Measurements from ENCODE around the gene MAP7.

Gene MAP7

GRCh38 chr6:136563386-136564152 lies 13.3 kb upstream of the MAP7 start:
- DNase-seq, result no peak

- DNase-seq, result no peak
These were observed 12.0 kb upstream of the MAP7 start for GRCh38 chr6:136562211-136562610.

DNA sequence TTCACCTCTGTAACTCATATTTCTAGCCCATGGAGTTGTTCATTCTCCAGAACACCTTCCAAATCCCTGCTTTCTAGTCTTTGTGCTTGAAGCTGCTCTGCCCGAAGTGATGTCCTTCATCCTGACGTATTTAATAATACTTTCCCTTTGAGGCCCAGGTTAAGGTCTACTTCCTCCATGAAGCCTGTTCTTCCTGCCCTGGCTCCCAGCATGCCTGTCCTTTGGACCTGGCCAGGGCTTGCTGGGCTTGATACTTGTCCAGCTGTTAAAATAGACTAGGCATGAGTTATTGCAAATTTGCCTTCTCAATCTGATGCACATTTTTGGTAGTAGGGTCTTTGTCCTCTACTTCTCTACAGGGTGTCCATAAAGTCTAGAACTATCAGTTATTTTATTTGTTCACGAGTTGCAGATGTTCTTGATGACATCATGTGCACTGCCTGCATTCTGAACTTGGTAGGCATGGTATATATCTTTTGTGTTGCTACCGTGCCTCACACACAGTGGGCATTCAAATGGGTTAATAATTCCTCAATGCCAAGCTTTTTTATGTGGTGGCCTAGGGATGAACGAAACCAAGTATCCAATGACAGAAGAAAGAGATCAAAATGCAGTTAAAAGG lies 3.1 kb upstream of the MAP7 start:
- DNase-seq, result no peak

GRCh38 chr6:136552054-136552453 lies 1.8 kb upstream of the MAP7 start:
- no peak for DNase-seq

DNA sequence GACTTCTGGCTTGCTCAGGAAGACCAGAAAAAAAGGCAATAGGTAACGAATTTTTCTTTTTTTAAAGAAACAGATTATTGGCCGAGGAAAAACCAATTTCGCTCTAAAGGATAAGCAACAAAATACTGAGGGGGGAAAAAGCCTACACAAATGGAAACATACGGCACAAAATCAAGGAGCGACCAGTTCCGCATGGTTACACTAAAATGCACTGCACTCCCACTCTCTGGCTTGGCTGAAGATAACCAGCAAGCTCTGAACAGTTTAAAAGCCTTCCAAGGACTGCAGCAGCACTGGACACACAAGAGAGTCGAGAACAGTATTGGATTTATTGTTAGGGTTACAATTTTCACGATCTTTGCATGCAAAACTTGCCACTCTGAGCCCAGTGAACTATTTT lies 881 bp upstream of the MAP7 start:
- no peak for DNase-seq

- peak in 1 of 2 donors; percentile 3 for DNase-seq
These were observed 235 bp downstream of the MAP7 start for GRCh38 chr6:136550045-136550329.

GRCh38 chr6:136549300-136550044 lies 750 bp downstream of the MAP7 start:
- DNase-seq, result peak in 1 of 2 donors; percentile 2

- no peak for DNase-seq
These were observed 1.5 kb downstream of the MAP7 start for GRCh38 chr6:136548582-136549299.

DNA sequence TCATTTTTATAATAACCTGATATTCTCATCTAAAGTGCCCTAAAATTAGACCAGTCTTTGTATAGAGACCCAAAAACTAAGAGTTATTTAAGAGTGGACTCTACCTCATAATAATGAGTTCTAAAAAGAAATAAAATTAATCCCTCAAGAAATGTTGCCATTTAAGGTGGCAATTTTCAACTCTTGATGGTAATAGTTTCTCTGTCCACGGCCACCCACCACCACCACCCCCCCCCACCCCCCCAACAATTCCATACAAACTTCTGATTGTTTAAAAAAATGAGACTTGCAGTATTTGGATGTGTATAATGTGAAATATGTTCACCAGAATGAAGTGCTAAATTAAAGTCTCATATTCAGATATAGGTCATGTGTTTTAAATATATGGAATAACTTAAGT lies 2.4 kb downstream of the MAP7 start:
- no peak for DNase-seq

DNA sequence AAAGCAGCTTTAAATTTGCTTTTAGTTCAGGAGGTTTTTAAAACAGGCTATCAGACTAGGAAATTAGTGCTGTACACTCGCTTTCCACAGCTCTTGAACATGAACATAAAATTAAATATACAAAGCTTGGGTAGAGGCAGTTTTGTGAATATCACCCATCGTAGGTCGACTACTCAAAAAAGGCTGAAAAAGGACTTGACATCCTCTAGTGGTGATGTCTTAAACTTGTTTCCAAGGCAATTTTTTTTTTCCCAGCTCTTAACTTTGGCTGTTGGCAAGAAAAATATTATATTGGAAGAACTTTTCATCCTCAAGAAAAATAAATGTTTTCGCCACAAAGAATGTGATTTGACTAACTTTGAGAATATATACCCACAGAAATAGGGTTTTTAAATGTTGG lies 2.9 kb downstream of the MAP7 start:
- no peak for DNase-seq

DNA sequence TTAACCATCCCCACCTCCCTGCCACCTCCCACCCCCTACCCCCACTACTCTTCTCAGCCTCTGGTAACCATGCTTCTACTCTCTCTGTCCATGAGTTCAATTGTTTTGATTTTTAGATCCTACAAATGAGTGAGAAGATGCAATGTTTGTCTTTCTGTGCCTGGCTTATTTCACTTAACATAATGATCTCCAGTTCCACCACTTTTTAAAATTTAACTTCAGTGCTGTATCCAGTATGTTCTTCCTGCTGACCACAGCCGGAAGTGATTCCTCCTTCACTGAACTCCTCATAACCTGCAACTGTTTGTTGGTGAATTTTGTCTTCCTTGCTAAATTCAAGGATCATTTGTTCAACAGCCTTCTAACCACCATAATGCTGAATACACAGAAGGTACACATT lies 3.9 kb downstream of the MAP7 start:
- DNase-seq, result no peak

DNA sequence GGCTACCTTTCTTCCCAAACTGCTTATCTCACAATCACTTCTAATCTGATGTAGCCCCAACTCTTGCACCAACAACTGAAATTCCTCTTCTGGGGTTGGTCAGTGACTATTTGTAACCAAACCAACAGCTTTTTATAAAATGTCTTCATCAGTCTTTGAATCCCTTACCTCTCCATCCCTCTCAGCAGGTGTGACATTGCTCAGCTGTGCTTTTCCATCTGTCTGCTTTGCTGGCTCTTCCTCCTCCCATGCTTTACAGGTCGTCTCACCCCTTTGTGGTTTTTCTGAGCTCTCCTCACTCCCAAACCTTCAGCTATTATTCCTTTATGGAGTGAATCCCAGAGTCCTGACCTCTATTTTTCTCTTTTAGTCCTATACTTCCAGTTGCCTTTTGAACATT lies 5.9 kb downstream of the MAP7 start:
- DNase-seq, result no peak

DNA sequence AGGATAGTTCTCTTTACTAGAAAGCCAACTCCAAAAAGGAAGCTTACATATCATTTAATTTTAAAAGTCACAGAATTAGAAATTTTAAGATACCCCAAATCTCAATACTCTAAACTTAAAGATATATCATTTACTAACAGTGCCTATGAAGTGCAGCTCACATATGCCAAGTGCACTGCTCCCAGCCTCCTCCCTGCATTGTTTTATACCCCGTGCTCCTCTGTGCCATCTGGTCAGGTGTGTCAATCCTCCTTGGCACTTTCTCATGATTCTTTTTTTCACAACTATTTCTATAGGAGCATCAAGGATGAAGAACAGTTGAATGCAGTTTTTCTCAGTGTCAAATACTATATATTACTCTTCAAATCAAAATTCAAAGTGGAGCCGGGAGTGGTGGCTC lies 8.8 kb downstream of the MAP7 start:
- no peak for DNase-seq

GRCh38 chr6:136539967-136540652 lies 10.1 kb downstream of the MAP7 start:
- no peak for DNase-seq

DNA sequence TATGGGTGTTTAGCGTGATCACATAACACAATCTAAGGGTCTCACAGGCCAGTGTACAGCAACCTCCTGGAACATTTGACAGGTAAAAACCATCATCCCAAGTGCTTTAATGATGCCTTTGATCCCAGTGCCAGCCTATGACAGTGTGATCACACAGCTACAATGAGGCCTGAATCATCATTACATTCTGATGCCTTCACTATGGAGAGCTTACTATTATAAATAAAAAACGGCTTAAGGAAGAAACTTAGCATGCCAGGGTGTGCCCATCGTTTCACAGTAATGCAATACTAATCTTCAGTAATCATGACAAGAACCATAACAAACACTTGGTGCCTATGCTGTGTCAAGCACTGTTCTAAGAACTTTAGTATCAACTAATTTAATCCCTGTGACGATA lies 11.4 kb downstream of the MAP7 start:
- no peak for DNase-seq

DNA sequence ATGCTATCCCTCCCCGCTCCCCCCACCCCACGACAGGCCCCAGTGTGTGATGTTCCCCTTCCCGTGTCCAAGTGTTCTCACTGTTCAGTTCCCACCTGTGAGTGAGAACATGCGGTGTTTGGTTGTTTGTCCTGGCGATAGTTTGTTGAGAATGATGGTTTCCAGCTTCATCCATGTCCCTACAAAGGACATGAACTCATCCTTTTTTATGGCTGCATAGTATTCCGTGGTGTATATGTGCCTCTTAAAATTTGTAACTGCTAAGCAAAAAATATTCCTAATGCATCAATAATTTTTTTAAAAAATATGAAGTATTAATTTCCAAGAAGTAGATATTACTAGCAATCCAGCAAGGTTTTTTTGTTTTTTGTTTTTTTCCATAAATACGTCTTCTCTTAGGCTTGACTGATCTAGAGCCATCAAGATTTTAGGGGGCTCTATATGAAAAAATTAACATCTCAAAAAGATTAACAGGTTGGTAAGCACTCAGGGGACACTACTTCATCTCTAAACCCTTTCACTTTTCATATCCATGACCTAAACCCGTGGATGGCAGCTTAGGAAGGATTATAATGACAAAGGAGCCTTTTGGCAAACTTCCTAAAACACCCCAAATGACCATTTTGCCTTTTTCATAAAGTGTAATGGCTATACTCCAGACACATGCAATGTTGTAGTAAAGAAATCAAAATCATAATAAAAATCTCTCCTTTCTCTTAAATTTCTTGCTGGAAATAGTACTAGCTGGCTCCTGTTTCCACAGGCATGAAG lies 14.2 kb downstream of the MAP7 start:
- DNase-seq, result no peak

DNA sequence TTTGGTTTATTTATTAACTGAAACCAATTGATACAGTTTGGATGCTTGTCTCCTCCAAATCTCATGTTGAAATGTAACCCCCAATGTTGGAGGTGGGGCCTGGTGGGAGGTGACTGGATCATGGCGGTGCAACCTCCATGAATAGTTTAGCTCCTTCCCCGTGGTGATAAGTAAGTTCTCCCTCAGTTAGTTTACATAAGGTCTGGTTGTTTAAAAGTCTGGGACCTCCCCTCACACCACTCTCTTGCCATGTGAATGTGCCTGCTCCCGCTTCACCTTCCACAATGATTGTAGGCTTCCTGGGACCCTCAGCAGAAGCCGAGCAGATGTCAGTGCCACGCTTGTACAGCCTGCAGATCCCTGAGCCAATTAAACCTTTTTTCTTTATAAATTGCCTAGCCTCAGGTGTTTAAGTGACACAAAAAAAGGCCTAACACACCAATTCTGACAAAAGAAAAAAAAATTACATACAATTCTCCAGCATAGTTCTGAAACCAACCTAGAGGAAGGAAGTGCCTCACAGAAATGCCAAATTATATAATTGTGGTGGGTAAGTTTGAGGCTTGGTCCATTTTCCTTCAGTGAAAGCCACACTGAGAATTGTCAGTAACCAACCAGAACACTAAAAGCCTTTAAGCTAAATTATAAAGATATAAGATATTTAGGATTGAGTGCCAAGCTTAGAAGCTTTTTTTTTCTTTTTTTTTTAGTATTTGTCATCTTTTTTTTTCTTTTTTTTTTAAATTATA lies 15.0 kb downstream of the MAP7 start:
- no peak for DNase-seq

DNA sequence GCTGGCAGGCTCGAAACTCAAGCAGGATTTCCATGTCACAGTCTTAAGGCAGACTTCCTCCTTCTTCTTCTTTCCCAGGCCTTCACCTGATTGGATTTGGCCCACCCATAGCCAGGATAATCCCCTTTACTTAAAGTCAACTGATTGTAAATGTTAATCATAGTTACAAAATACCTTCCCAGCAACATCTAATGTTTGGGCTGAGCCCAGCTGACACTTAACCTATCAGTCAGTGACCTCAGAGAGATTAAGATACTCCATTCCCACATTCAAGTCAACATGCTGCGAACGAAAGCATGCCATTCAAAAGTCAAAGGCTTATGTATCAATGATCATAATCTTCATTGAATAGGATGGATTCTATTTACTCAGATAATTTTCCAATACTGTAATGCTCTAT lies 16.0 kb downstream of the MAP7 start:
- DNase-seq, result no peak

- no peak for DNase-seq
These were observed 16.7 kb downstream of the MAP7 start for GRCh38 chr6:136533487-136533886.

GRCh38 chr6:136532030-136532429 lies 18.2 kb downstream of the MAP7 start:
- DNase-seq, result no peak

DNA sequence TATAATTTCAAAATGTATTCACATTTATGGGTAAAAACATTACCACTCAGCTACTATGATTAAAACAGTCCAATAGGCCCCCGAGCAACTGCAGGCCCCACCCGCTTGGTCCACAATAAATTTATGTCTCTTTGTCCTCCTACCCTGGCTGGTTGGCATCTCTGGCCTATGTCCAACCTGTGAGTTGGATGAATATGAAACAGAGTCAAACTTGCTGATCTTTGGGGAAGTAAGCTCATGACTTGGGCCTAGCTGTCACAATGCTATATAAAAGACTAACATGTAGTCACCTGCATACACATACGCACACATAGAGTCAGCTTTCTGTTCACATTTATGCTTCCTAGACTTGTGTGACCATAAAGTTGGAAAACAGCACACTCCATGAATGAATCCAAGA lies 20.5 kb downstream of the MAP7 start:
- no peak for DNase-seq

DNA sequence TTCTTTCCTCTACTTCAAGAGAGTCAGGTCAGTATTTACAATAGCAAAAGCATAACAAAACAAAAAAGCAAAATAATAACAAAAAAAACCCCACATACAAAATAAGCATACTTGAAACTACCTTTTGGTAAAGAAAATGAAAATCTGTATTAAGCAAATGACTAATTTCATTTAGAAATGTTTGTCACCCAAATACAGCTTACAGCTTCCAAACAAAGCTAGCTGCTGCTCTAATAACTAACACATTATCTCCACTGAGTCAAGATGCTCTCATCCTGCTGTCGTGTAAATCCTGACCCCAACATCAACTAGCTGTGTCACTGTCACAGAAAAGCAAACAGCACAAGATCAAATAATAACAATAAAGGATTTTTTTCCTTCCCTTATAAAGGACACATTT lies 21.7 kb downstream of the MAP7 start:
- DNase-seq, result no peak

Data from stimulated activated CD4-positive, alpha-beta T cell treated with anti-CD3 and anti-CD28 coated beads, Interleukin-2, amount 100 ng/mL, for 48 hours (primary cell).